Stimulated activated CD4-positive, alpha-beta T cell treated with anti-CD3 and anti-CD28 coated beads, Interleukin-1b, Interleukin-23, amount 100 ng/mL, for 48 hours (primary cell): ENCODE data around the gene CLDN25.

ENCODE experiments used
- DNase-seq: peaks from one replicate; pipeline ENCODE4 v3.0.0-alpha.2; 2020

CLDN25 gene

GRCh38 chr11:113814181-113814580 is 34.6 kb downstream of the CLDN25 start:
- no peak for DNase-seq

DNA sequence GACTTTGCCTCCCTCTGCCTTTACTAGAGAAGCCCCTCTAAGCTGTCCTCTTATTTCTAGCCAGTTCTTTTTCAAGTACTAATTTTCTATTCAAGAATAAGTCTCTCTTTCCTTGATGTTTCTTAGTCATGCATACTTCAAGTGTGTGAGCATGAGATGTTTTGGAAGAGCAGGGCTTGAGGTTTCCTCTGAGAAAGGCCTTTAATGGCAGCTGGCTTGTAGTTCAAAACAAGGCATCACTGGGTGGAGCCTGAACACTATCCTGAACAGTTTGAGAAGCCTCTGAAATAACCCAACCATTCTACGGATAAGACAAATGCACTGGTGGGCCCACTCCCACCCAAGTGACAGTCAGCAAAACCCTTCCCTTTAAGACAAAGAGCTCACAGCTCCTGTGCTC is 37.6 kb downstream of the CLDN25 start:
- DNase-seq = no peak

DNA sequence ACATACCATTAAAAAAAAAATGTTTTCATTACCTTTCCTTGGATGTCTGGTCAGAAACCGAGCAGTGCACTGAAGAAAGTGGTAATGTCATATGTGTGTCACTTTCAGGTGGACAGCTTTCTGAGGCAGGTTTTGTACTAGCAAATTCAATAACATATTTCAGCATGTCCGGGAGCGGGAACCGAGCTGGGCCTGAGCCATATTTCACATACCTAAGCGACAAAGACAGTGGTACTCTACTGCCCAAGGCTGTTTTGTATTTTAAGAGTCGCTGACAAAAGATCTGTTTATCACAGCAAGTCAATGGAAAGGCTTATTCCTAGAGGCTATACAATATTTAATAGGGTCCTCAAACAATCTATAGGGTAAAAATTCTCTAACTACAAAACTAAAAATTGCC is 38.0 kb downstream of the CLDN25 start:
- DNase-seq = no peak

- DNase-seq = no peak
Observed at GRCh38 chr11:113818426-113818825, 38.8 kb downstream of the CLDN25 start.

- DNase-seq = no peak
Observed at GRCh38 chr11:113827477-113827876, 47.9 kb downstream of the CLDN25 start.

DNA sequence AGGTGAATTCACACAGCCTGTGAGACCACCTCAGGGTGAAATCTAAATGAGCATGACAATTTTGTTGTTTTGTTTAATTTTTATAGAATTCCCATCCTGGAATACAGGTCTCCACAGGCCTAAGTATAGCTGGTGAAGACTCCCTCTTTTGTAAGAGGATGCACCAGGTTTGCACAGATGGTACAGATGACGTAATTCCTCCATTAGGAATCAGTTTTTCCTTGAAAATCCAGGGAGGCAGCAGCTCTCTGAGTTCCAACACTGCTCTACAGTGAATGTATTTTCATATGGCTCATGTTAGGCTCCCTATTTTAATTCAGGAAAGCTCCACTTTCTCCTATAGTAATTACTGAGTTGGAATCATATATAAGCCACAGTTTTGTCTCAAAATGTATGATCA is 48.6 kb downstream of the CLDN25 start:
- DNase-seq = no peak

DNA sequence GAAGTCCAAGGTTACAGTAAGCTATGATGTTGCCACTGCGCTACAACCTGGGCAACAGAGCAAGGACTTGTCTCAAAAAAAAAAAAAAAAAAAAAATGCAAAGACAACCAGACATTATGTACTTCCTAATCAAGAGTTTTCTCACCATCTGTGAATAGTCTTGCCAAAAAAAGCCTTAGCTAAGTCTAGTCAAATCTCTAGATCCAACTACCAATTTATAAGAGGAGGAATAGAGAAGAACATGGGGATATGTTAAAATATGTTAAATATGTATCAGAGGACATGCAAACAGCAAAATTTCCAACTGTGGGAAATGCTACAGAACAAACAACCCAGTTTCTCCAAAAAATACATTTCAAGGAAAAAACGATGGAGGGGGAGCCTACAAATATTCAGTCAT is 50.2 kb downstream of the CLDN25 start:
- DNase-seq = no peak
